ENCODE results near the gene SETBP1.

The SETBP1 gene

GRCh38 chr18:44733069-44733753 lies 52.5 kb downstream of the SETBP1 start:
- peak; percentile 33 to 41 for DNase-seq

DNA sequence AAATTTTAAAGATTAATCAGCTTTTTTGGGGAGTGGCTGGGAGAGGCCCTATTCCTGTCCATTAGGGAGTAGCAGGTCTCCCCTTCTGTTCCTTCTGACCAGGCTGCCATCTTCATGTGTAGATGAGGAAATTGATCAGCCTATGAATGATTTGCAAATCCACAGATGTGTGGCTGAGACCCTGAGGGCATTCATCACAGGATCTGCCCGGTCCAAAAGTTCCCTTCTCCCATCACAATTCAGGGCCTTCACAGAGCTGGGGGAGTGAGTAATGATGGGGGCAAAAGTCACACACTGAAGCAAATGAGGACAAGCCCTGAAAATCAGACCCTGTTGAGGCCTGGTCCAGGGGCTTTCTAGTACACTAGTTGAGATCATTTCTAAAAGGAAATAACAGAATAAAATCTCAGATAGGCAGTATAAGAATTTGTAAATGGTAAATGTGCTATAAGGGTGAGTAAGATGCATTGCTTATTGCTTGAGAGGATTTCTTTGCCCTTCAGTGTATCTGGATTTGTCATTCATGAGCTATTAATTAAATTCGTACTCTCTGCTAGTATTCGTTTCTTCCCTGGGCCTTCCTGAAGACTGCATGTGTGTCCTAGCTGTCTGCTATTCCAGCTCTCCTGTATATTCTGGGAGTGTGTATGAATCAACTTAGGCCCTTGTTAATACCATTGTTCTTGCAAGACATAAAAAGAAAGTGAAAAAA lies 53.2 kb downstream of the SETBP1 start:
- DNase-seq: no peak

DNA sequence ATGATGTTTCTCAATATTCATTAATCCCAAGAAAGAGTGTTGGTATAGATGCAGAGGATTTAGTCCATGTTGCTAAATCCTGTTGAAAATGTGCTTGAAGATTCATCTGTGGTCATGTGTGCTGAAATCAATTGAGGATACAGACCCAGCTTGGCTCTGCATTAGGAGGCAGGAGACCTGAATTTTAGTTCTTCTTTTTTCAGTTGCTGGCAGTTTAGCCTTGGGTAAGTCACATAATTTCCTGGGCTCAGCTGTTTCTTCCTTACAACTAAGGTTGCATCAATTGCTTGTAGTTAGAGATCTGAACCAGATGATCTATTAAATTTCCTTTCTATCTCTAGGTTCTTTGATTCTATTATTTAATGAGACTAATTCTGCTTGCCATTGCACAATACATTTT lies 54.4 kb downstream of the SETBP1 start:
- no peak for DNase-seq

- no peak for DNase-seq
Measured at GRCh38 chr18:44736664-44737380, 56.1 kb downstream of the SETBP1 start.

- DNase-seq: no peak
Measured at GRCh38 chr18:44737623-44738022, 56.9 kb downstream of the SETBP1 start.

GRCh38 chr18:44740000-44740399 lies 59.3 kb downstream of the SETBP1 start:
- DNase-seq: no peak

DNA sequence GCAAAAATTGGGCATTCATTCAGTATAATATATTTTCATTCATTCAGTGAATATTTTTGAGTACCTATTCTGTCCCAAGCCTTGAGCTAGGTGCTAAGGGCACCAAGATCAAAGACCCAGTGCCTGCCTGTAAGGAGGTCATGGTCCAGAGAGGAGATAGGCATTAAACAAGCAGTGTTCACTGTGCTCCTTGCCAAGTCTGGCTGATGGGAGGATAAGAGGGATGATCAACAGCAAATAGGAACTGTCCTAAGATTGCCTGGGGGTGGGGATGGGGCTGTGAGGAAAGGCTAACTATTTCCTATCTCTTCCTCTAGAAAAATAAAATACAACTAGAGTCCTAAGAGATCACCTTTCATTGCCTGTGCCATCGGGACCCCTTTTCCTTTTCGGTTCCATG lies 60.4 kb downstream of the SETBP1 start:
- no peak for DNase-seq

GRCh38 chr18:44741511-44741910 lies 60.8 kb downstream of the SETBP1 start:
- DNase-seq: no peak

GRCh38 chr18:44742126-44742525 lies 61.4 kb downstream of the SETBP1 start:
- DNase-seq: no peak

GRCh38 chr18:44742718-44743311 lies 62.1 kb downstream of the SETBP1 start:
- no peak for DNase-seq

GRCh38 chr18:44743631-44744030 lies 62.9 kb downstream of the SETBP1 start:
- no peak for DNase-seq

GRCh38 chr18:44744161-44745121 lies 63.8 kb downstream of the SETBP1 start:
- no peak for DNase-seq

DNA sequence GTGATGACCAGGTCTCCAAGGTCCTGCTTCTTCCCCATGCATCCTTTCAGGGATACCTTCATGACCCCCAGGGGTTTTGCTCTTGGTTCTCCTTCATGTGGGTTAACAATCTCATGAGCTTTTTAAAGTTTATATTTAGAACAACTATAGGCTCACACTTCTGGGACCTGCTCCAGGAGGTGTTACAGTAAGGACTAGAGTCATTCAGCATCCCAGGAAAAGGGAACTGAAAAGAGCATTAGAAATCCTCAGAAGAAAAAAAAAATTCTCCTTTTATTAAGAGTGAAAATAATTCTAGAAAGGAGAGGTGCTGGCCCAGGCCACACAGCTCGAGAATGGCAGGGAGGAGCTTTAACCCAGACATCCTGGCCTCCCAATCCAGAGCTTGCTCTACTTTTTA lies 66.5 kb downstream of the SETBP1 start:
- no peak for DNase-seq

DNA sequence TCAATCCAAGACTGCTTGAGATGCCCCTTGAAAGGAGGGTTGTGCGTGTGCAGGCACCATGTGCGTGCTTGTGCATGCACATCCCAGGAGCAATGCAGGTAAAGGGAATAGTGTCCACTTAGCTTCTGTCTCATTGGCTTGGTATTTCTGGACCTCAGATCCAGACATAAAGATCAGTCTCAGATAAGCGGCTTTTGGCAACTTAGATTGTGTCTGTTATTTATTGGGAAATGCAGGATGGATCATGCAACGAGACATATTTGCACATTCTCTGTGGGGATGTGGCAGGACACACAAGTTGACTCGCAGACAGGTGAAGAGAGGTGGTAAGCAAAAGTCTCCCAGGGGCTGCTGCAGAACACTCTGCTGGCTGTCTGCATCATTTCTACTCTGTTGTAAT lies 67.9 kb downstream of the SETBP1 start:
- no peak for DNase-seq

- DNase-seq: no peak
Measured at GRCh38 chr18:44750774-44751173, 70.1 kb downstream of the SETBP1 start.

DNA sequence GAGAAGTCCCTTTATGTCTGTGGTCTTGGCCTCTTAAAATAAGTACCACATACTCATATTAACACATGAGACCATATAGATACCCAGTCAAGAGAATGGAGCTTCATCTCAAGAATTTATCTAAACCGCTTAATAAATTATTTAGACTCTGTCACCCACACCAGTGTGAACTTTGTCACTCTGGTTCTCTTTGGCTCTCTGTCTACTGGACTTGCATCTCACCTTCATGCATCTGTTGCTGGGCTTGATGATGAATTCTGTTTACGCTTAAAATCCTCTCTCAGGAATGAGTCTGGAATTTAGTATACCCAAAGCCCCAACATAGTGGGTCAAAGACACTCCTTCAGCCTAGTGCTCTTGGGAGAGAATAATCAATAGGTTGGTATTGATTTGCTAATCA lies 73.9 kb downstream of the SETBP1 start:
- DNase-seq: no peak

DNA sequence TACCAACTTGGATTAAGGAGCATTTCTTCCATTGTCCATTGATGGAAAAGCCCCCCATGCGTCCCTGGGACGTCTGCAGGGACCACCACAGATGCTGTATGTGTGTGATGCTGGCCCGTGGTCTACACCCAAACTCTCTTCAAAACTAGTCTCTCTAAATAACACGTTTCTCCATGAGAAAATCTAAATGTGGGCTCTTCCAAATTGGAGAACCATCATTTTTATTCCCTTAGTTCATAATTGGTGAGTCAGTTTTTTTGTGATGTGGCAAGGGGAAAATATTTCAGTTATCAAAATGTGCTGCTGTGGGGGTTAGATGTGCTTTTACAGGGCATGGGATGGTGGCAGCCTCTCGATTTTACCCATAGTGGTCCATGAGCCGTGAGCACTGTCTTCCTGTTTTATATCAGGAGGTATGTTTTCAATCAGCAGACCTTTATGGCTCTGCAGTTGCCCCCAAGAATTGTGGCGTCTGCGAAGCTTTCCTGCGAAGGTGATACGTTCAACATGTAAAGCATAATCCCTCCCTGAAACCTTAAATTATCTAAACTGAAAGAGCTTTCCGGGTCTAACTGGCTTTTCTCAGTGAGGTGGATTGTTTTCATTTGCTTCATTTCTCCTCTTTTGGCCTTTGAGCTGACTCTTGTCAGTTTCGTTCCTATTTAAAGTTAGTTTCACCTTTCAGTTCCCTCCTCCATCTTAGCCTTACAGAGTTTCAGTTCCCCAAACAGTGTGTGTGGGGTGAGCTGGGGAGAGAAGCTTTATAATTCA lies 78.4 kb downstream of the SETBP1 start:
- DNase-seq: peak; percentile 58 to 65

- no peak for DNase-seq
Measured at GRCh38 chr18:44759925-44760342, 79.2 kb downstream of the SETBP1 start.

GRCh38 chr18:44761812-44762211 lies 81.1 kb downstream of the SETBP1 start:
- no peak for DNase-seq

DNA sequence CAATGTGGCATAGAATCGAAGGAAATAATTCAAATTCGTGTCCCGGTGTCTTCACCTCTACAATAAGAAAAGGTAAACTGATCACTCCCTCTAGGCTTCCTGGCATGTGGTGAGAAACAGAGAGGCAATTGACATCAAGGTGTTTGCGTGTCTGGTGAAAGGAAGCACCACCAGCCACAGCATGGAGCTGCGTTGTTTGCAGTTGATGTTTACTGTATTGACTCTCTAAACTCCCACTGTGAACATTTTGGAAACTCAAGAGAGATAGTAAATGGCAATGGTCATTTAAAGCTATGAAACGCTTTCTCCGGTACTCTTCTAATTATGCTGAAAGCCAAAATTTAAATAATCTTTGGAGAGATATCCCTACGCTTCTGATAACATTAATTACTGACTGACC lies 82.6 kb downstream of the SETBP1 start:
- DNase-seq: no peak

DNA sequence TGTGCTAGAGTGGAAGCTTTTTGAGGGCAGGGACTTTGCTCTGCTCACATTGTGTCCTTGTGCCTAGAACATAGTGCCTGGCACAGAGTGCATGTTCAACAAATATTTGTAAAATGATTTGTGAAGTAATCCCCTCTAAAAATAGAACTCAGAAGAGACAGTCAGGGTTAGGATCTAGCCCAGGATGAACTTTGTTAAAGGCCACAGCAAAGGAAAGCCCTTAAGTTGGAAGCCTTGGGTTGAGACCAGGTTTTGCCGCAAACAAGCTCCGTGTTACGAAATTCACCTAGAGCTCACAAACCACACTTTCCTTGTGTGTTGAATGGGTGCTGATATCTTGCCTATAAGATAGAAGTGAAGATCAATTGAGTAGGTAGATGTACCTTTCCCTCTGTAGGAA lies 84.2 kb downstream of the SETBP1 start:
- no peak for DNase-seq

- no peak for DNase-seq
Measured at GRCh38 chr18:44765456-44765855, 84.8 kb downstream of the SETBP1 start.
